SU-DHL-6 (cell line): ENCODE results near the gene ZDHHC11.

Experiments used
- CTCF ChIP-seq: fragments of 200-600 bp; sonication (generic); IDR thresholded peaks from one replicate; pipeline ENCODE4 v1.5.1; 2017; ENCODE audit warnings: antibody characterized with exemption, mild to moderate bottlenecking, low read length, moderate library complexity; ENCODE audit not compliant: insufficient read depth, poor library complexity, severe bottlenecking
- EZH2phosphoT487 ChIP-seq: fragments of 200-600 bp; sonication (generic), shearing (Covaris generic); conservative IDR thresholded peaks from 2 replicates; pipeline ENCODE4 v1.6.1; 2018; ENCODE audit warnings: mild to moderate bottlenecking, antibody characterized with exemption, low read length, moderate library complexity, mixed read lengths

GRCh38 chr5:870956-871355 is 20.2 kb upstream of the ZDHHC11 start:
- TF ChIP-seq CTCF (no peak), EZH2phosphoT487 (no peak)
